ENCODE results near the gene FYCO1.

FYCO1 gene

DNA sequence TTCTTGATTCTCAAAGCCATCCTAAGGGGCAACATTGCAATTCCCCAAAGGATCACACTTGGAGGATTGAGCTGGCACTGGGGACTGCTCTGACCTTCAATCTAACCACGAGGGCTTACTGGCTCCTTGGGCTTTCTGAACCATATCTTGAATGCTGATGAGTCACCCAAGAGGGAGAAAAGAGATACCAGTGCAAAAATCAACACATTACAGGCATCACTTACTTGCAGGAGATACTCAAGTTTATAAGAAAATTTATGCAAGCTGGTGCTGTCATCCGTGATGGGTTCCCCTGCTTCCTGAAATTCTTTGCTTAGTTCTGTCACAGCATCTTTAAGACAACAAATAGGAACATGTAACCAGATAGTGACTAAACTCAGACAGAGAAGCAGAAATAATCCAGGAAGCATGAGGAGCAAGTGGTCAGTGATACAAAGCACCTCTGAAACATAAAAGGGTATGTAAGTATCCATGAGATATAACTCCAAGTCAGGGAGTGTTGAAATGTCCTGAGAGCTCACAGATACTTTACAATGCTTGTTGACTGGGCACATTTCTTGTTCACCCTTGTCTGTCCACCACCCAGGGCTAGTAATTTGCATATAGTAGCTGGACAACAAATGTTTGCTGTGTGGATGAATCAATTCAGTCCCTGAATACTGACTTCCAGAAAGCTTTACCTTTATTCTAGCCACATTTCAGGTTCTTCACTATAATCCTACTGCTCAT is 14.1 kb downstream of the FYCO1 start:
- no peak for DNase-seq

DNA sequence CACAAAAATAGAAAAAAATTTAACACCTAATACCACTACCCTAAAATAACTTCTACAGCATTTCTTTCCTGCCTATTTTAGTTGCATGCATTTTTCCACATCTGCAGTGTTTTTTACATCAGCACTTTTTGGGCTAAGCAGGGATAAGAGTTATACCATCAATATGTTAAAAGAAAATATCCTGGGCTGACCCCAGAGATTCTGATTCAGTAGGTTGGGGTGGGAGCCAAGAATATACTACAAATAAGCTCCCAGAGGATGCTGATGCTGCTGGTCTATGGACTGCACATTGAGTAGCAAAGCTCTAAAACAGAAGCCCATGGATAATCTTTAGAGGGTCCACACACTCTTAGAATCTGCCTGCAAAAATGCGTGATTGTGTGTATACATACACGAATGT is 14.8 kb downstream of the FYCO1 start:
- DNase-seq: no peak

DNA sequence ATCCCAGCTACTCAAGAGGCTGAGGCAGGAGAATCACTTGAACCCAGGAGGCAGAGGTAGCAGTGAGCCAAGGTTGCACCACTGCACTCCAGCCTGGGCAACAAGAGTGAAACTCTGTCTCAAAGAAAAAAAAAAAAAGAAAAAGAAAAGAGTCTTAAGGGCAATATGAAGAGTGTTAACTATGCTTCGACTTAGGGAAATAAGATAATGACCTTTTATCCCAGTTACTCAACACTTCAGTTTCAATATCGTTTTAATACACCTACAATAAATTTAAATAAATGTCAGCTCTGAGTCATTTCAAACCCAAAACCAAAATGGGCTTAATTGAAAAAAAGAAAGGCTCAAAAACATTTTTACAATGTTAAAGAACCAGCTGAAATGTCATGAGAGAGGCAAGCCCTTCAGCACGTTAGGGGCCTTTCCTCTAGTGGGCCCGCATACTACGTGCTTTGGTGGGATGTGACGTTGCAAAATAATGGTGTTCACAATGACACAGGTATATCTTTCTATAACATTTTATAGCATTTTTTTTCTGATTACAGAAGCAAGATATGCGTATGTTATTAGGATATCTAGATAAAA is 15.3 kb downstream of the FYCO1 start:
- no peak for DNase-seq

DNA sequence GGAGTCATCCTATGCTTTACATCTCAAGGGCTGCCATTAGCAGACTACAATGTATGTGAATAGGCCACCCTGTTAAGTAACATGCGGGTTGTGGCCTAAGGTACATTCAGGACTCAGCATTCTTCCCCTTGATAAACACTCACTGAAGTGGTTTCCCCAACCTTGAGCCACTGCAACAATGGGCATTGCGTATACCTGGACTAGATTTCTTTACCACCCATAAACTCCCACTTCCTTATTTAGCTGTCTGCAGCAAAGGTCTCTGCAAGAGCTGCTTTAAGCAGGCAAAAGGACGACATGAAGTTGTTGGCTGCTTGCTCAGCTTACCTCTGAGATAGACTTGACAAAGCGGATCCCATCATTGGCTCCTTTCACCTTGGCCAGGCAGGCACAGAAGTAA is 16.2 kb downstream of the FYCO1 start:
- DNase-seq: no peak

DNA sequence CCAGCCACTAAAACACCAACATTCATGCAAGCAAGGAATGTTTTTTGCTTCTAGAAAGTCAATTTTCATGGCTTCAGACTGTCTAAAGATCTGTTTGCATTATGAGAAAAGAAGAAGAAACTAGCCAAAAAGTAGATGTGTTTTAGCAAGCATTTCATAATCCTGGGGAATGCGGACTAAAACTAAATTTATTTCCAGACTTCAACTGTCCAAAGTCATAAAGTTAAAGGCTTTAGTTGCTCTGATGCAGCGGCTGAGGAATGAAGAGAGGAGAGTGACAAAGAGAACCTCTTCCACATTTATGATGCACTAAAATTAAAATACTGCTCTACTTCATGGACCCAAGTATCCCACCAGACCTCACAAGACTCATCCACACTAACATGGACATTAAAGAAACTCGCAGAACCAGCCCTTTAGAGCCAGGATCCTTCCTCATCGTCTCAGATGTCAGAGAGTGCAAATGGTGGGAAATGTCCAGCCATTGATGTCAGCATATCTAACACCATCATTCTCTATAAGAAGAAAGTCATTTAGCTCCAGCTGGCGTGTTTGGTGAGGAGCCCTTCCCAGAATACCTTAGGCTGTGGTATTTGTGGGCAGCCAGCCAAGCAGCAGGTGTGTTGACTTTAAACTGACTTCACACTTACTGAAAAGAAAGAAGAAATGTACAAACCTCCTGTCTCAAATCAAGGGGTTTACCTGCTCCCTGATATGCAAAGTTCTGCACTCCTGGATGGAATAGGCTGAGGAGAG is 17.4 kb downstream of the FYCO1 start:
- peak; percentile 49 for DNase-seq

DNA sequence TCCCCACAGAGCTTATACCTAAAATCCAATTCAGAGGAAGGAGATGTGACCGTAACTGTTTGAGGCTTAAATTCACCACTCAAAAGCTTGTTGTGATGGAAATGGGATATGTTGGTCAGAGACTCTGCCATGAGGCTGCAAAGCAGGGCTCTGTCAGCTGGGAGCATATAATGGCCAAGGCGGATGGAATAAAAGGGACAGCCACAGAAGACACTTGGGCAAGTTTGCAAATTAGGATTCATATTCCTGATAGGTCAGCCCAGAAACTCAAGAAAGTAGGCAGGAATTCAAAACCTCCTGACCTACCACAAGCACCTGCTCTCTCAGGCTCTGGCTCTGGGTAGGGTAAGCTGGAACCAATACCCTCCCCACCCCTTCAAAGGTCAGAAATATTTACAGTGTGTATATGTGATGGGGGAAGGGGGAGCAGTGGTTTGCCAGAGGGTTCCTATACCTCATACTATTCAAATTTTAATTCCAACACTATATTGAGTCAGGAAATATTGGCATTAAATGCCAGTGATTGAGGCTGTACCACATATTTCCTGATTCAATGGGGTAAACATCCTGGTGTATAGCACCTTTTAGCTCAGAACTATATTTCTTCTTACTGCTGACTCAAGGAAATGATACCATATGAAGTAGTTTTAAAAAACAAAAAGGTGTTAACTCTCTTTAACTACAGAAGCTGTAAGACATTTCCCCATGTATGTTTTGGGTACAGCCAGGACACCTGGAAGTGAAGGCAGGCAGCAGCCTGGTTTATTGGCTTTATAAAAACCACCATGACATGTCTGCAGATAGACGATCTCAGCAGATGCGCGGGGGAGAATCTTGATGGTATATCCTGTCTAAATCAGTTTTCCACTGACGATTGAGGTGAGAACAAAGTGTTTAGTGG is 19.2 kb downstream of the FYCO1 start:
- no peak for DNase-seq

DNA sequence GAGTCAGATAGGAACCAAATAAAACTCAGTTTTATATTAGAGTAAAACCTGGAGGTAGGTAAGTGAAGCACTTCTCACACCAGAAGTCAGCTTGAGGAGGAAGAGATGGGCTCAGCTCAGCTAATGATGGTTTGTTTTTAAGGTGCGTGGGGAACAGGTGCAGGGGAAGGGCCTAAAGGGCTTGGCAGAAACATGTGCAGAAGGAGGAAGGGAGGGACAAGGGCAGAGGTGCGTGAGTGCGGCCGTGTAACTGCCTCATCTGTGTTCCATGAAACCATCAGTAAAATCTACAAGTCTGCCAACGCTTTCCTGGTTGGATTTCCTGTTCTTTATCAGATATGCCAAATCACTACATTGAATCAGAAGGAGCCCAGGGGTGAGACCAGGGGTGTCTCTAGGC is 19.9 kb downstream of the FYCO1 start:
- no peak for DNase-seq

DNA sequence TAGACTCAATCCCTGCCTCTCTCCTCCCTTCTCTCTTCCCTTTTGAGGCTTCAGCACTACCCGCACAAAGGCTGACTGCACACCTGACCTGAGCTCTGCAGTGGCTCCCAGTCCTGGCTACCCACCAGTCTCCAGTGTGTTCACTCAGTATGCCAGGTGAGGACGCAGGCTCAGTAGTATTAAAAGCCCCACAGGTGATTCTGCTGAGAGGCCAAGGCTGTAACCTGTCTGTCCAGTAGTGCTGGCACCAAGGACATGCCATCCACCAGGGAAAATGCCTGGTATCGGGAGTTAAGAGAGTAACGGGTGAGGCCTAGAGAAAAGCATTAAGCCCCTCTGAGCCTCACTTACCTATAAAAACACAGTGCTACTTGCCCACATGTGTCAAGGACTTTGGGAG is 20.9 kb downstream of the FYCO1 start:
- DNase-seq: no peak

DNA sequence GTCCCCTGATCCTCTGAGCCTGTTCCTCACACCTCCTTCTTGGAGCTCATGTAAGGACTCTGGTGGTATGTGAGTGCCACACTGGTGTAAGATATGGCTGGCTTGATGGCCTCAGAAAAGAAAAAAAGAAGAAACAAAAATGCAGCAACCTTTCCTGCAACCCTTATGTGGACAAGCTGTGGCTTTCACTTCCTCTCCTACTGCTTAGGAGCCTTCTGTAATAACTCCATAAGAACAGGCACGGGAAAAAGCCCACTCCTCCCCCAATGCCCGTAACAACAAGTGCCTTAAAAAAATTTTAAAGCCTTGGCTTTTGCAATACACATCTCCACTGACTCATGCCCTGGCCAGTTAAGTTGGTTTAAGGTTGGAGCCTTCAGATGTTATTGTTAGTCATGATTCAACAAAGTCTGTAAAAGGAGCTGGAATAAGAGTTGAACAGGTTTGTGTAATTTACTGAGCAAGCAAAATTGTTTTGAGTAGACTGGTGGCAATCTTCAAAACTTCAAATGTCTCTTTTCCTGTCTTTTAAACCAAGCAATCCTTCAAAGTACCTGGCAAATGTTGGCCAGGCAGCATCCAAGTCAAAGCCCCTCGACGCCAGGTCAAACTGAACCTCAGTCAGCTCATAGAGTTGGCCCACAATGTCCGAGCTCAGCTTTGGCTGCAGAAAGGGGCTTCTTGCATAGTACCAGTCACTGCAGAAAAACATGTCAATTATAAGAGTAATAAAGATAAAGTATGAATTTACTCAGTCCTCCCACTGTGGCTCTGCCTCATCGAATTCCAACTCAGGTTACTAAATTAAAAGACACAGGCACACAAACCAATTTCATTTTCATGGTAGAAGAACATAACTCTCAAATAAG is 22.9 kb downstream of the FYCO1 start:
- peak; percentile 54 for DNase-seq

DNA sequence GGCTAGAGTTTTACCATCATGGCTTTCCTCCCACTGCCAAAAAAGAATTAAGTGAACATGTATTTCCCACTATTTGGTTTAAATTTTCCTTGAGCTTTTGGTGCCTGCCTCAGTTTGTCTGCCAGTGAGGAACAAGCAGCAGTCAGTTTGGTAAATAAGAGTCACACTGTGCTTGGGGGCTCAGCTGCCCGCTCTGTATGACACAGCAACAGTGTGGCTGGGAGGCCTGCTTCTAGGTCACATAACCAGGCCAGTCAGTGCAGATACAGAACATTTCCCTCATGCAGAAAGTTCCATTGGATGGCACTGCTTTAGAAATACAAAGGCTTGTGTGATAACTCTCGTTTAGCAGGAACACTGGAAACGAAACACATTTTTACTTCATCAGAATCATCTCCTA is 25.7 kb downstream of the FYCO1 start:
- no peak for DNase-seq

DNA sequence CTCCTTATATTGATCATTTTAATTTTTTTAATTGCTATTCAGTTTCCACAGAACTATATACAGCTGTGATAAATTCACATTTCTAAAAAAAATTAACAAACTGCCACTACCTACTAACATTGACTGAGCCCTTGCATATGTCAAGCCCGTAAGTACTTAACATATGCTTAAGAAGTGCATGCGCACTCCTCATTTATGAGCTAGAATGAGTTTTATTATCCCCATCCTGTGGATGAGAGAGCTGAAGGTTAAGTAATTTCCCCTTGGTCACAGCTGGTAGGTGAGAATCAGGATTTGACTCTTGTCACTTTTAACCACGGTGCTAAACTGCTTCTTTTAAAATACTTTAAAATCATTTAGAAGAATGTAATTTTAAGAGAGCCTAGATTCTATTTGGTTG is 26.5 kb downstream of the FYCO1 start:
- DNase-seq: no peak

DNA sequence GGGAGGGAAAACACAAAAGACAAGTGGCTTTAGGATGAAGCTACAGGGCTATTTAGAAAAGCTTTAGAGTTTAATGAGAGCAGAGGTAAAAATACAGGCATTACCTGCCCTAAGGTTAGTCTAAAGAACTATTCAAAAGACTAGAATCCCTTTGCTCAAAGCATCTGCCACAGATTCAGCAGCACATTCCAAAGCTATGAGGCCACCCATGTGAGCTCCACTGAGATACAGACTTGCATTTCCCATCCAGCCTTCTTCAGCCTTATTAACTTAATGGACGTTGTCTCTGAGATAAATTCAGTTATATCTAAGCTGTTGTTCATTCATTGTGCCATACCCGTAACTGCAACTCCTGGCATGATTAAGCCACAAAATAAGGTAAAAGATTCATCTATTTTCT is 26.9 kb downstream of the FYCO1 start:
- no peak for DNase-seq

DNA sequence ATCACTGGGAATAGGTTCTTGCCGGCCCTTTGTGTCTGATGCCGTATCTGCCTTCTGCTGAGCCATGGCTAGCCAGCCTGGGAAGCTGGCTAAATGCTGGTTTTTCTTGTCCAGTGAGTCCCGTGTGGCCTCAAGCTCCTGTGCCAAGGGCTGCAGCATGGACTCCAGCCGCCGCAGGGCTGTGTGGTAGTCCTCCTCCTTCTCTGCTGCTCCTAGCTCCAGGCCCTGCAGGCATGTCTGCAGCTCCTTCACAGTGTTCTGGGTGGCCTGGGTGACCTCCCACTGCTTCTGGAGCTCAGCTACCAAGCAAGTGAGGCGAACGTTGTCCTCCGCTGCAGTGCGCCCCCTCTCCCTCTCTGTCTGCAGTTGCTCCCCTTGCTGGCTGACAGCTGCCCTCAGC is 27.5 kb downstream of the FYCO1 start:
- no peak for DNase-seq

DNA sequence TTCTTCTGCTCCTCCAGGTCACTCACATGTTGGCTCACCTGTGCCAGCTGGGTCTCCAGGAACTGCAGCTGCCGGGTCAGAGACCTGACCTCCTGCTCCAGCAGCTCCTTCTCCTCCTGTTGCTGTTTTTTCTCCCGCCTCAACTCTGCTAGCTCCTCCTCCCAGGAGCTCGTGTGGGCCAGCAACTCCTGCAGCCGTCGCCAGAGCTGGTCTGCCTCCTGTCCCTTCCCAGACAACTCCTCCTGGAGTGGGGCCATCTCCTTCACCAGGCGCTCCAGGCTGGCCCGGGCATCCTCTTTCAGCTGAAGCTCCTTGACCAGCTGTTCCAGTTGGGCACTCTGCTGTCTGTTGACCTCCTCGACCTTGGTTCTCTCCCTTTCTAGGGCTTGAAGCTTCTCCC is 27.9 kb downstream of the FYCO1 start:
- DNase-seq: no peak

DNA sequence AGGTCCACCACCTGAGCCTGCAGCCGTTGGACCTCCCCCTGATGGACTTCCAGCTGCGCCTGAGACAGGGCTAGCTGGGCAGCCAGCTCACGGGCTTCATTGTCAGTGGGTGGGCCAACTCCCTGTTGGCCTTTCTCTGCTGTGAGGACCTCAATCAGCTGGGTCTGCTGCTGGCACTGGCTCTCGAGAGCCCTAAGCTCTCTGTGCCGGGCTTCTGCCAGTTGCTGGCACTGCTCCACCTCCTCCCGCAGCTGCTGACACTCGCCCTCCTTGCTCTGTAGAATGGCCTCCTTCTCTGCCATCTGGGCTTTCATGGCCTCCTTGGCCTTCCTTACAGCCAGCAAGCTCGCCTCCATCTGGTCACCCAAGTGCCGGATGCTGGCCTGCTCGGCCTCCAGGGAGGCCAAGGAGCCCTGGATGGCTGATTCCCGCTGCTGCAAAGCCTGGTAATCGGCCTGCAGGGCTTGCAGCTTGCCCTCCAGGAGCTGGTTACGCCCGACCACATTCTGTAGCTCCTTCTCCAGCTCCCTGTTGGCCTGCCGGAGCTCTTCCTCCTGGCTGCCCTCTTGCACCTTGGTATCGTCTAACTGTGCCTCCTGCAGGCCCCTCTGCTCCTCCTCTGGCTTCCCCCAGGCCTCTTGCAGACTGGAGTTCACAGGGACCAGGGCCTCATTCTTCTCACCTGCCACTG is 28.5 kb downstream of the FYCO1 start:
- no peak for DNase-seq

DNA sequence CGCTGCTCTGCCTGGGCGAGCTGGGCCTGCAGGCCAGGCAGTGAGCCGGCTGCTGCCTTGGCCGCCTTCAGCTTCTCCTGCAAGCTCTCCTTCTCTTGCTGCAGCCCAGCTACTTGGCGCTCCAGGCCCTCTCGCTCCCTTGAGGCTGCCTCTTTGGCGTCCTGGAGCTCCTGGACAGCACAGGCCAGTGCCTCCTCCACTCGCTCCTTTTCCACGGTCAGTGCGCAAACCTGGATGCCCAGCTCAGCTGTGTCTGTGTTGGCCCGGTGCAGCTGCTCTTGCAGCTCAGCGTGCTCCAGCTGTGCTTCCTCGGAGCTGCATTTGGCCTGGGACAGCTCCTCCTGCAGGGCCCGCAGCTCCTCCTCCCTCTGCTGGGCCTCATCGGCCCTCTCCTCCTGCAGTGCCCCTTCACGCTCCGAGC is 29.2 kb downstream of the FYCO1 start:
- no peak for DNase-seq

DNA sequence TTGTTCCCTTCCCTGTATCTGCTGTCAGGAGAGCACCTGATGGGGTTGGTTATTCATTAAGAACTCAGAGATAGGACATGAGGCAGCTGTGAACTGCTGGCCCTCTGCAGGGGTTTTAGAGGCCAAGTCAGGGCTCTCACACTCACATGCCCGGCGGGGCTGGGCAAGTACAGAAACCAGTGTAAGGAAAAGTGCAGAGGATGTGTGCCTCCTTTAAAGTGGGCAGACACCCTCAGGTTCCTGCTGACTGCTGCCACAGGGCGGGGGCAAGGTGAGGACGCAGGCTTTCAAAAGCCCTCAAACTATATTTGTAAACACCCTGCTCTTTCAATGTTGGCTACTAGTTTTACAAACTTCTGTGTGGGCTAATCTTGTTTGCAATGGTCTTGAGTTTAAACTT is 30.0 kb downstream of the FYCO1 start:
- DNase-seq: no peak

DNA sequence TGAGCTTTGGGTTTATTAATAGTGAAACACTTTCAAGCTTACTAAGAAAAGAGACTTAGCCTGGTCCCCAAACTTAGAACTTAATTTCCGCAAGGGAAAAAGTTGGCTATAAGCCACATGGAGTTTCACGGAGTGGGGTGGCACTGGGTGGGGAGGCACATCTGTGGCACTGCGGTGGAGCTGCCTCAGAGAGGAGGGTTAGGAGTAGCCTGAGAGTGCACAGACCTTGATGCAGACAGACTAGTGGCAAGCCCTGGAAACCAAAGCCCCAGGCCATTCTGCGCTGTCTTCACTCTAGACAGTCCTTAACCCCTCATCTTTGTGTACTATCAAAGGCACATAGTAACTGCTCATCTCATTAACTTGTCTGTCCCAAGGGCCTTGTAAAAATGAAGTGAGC is 30.4 kb downstream of the FYCO1 start:
- no peak for DNase-seq

DNA sequence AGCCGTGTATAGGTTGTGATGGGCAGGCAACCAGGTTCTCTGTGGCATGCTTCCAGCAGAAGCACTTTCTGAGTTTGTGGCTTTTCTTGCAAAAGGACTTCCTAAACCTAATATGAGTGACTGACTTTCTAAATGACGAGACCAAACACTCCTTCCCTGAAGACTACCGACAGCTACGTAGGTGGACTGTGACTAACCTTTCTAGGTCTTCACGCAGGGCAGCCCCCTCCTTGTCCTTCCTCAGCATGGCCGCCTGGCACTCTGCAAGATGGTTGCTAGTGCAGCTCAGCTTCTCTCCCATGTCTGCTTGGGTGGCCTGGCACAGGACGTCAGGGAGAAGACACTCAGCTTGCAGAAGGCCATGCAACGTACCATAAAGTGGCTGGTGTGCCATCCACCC is 31.5 kb downstream of the FYCO1 start:
- DNase-seq: no peak

DNA sequence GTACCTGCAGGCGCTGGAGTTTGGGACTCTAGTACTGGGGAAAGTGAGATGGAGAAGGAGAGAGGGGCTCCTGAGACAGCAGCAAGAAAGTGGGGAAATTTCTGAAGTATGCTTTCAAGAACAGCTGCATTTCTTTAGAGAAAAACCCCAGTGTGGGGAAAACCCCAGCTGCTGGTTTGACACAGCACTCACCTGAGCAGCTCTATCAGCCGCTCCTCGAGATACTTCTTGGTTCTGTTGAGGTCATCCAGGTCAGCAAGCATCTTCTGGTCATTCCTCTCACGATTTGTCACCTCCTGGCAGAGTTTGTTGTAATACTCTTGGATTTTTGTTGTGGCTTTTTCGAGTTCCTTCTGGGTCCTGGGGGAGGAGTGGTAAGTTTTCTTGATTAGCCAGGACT is 33.6 kb downstream of the FYCO1 start:
- DNase-seq: no peak

DNA sequence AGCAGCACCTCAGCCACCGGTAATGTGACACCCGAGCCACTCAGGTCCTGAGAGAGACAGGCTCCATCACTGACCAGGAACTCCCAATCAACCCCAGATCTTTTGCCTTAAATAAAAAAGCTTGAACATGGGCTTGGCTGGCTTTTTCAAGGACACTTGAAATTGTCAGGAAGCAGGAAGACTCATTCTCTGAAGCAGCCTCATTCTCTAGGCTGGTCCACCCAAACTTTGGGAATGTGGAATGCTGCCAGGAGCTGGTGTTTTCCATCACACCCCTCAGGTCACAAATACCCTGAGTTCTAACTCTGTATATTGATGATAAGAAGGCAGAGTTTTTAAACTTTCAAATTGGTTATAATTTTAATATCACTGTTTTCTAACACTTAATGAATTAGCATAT is 35.3 kb downstream of the FYCO1 start:
- no peak for DNase-seq

DNA sequence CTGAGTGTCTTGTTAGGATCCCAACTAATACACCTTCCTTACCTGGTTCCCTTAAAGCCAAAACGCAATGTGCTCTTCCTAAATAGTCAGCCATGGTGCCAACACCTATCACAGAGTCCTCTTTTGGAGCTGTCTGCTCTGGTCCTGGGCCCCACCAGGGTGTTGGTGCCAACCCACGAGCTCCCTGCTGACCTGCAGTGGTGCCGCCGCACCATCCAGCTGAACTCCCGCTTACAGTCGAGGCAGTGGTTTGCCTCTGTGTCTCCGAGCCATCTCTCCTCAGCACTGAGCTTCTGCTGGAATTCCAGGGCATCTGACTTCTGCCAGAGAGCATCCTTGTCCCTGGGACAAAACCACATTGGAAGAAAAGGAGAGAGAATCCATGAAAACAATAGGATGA is 36.4 kb downstream of the FYCO1 start:
- DNase-seq: no peak
